ENCODE data around the gene EPN2.

The EPN2 gene

GRCh38 chr17:19307521-19307920, 70.4 kb downstream of the EPN2 start:
- no peak overlapping the region for H3K4me3 ChIP-seq (ENCODE audit: low read length)
- TF ChIP-seq, protein P1, sequence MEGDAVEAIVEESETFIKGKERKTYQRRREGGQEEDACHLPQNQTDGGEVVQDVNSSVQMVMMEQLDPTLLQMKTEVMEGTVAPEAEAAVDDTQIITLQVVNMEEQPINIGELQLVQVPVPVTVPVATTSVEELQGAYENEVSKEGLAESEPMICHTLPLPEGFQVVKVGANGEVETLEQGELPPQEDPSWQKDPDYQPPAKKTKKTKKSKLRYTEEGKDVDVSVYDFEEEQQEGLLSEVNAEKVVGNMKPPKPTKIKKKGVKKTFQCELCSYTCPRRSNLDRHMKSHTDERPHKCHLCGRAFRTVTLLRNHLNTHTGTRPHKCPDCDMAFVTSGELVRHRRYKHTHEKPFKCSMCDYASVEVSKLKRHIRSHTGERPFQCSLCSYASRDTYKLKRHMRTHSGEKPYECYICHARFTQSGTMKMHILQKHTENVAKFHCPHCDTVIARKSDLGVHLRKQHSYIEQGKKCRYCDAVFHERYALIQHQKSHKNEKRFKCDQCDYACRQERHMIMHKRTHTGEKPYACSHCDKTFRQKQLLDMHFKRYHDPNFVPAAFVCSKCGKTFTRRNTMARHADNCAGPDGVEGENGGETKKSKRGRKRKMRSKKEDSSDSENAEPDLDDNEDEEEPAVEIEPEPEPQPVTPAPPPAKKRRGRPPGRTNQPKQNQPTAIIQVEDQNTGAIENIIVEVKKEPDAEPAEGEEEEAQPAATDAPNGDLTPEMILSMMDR (conservative IDR thresholded peaks at IDR 0.05; ENCODE audit: low read length) = no peak
- DNase-seq (ENCODE audit: low read depth) = no peak

DNA sequence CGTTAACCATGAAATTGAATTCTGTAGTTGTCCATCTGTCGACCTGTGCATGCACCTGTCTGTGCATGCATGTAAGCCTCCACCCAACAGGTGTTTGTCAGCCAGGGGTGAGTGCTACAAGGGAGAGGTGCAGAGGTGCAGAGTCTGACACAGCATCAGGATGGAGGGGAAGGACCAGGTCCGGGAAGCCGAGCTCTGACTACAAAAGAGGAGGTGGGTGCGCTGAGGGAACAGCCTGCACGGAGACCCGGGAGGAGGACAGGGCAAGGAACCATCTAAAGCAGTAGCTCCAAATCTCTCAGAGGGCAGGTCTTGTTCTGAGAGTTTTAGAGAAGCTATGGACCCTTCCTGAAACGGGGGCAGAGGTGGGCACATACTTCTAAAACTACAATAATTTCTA, 71.2 kb downstream of the EPN2 start:
- TF ChIP-seq, protein P1 (conservative IDR thresholded peaks at IDR 0.05; ENCODE audit: low read length) = no peak
- H3K4me3 ChIP-seq (ENCODE audit: low read length) = no peak overlapping the region
- DNase-seq (ENCODE audit: low read depth) = no peak

- H3K4me3 ChIP-seq (ENCODE audit: low read length) = no peak overlapping the region
- TF ChIP-seq, protein P1 (conservative IDR thresholded peaks at IDR 0.05; ENCODE audit: low read length) = no peak
- DNase-seq (ENCODE audit: low read depth) = no peak
Observed at GRCh38 chr17:19309701-19310100, 72.5 kb downstream of the EPN2 start.

GRCh38 chr17:19310151-19310550, 73.0 kb downstream of the EPN2 start:
- no peak for DNase-seq (ENCODE audit: low read depth)
- H3K4me3 ChIP-seq (ENCODE audit: low read length) = no peak overlapping the region
- TF ChIP-seq, protein P1 (conservative IDR thresholded peaks at IDR 0.05; ENCODE audit: low read length) = no peak

DNA sequence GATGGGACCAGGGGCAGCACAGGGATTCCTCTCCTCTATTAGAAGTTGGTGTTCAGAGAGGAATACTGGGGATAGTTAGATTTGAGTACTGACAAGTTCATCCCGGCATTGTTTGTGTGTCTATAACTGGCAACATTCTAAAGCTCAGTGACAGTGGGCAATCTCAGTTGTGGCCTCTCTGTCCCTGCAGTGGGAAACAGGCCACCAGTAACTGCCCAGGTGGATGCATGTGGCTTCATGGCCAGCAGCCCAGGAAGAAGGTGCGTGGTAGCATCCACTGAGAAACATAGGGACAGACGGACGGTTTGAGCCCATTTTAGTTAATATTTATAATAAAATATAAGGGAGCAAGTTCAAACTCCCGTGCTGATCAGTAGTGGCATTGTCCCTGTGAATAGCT, 73.8 kb downstream of the EPN2 start:
- DNase-seq (ENCODE audit: low read depth) = no peak
- H3K4me3 ChIP-seq (ENCODE audit: low read length) = no peak overlapping the region
- TF ChIP-seq, protein P1 (conservative IDR thresholded peaks at IDR 0.05; ENCODE audit: low read length) = no peak

DNA sequence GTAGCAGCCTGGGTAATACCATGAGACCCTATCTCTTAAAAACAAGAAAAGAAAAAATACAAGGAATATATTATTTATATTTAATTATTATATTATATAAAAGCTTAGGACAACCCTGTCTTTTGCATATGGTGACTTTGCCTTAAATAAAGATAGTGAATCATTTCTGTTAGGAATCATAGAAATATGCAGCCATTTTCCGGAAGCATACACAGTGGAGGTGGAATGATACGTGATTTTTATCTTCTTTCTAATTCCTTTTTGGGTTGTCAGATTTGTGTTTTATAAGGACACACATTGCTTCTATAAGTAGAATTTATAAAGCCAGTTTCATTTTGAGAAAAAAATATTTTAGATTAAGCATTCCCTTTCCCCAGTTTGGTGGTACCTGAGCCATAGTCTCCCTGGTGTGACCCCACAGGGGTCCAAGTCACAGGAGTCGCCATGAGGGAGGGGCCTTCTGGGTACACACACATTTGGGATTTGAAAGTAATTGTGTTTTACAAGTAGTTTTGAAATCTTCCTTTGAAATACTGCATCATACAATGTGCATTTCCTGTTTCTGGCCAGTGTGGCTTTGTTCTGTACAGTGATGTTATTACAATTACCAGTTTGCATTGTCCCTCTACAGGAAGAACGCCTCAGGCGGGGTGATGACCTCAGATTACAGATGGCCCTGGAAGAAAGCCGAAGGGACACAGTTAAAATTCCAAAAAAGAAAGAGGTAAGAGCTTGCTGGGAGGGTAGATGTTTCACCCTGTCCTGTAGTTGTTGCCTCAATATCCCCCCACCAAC, 74.5 kb downstream of the EPN2 start:
- H3K4me3 ChIP-seq (ENCODE audit: low read length) = no peak overlapping the region
- DNase-seq (ENCODE audit: low read depth) = peak; percentile 34
- TF ChIP-seq, protein P1 (conservative IDR thresholded peaks at IDR 0.05; ENCODE audit: low read length) = no peak

- TF ChIP-seq, protein P1 (conservative IDR thresholded peaks at IDR 0.05; ENCODE audit: low read length) = no peak
- H3K4me3 ChIP-seq (ENCODE audit: low read length) = no peak overlapping the region
- no peak for DNase-seq (ENCODE audit: low read depth)
Observed at GRCh38 chr17:19312406-19312805, 75.2 kb downstream of the EPN2 start.
